NB4 (cell line): Measurements from ENCODE around the gene RNF225.

Source experiments
- CTCF ChIP-seq: IDR thresholded peaks from one replicate; pipeline ENCODE4 v1.5.1; 2012; ENCODE audit warnings: low read depth, low read length
- MAX ChIP-seq: IDR thresholded peaks from 2 replicates; pipeline ENCODE4 v1.6.1; 2011; ENCODE audit warnings: low read depth, low read length
- MYC ChIP-seq: IDR thresholded peaks from 2 replicates; pipeline ENCODE4 v1.6.1; 2011; ENCODE audit warnings: low read depth, low read length
- POLR2A ChIP-seq: IDR thresholded peaks from 2 replicates; pipeline ENCODE4 v1.6.1; 2011; ENCODE audit warnings: mild to moderate bottlenecking; ENCODE audit not compliant: insufficient read length; ENCODE audit errors: extremely low read depth

- TF ChIP-seq CTCF: no peak
- no peak for TF ChIP-seq POLR2A
- TF ChIP-seq MAX: no peak
- no peak for TF ChIP-seq MYC
Observed at GRCh38 chr19:58350001-58350861, 45.2 kb upstream of the RNF225 start.
